GM18951 (cell line): ENCODE results near the gene GGA2.
"Not testable (repeated sequence)": the region's sequence is repeated elsewhere in the genome, so short reads cannot be mapped to it uniquely, and the experiment has no call there.

Experiments used
- POLR2A ChIP-seq: IDR thresholded peaks from 4 replicates; pipeline ENCODE4 v1.6.1; 2011; ENCODE audit warnings: mild to moderate bottlenecking; ENCODE audit not compliant: insufficient read length, insufficient read depth; ENCODE audit errors: extremely low read depth
- in situ Hi-C: fragments of 300-500 bp; cut with MboI; formaldehyde crosslinking; loops from one replicate; pipeline ENCODE4 v1.12.0; 2022; ENCODE audit warnings: low sequenced_read_pairs, mixed read lengths, inconsistent platforms; ENCODE audit not compliant: unreplicated experiment

GGA2 gene

DNA sequence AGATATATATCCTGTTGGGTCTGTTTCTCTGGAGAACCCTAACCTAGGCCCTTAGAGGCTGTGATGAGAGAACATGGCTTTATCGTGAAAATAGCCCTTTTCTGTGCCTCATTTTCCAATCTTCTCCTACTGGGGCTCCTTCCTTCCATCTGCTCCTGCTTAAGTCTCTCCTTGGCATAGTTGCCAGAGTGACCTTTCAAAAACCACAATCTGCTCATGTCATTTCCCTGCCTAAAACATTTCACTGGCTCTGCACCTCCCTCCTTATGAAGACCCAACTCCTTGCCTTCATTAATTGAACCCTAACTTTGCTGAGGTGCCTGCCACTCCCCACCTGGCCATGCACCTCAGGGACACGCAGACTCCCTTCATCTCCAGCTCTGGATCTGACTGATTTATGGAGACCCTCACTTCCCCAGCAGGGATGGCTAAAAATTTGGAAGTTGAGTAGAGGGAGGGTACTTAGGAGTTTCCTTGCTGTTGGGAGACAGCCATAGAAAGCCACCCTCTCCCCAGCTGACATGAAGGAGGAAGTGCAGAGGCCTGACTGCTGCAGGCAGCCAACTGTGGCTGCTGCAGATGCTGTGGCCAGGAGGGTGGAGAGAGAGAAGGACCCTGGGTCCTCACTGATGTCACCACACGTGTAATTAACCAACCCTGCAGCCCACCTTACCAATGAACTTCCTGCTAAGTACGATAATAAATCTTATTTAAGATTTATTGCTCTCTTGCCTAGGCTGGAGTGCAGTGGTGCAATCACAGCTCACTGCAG is 6.3 kb upstream of the GGA2 start:
- in situ Hi-C loops = no loop called here
- TF ChIP-seq POLR2A = no peak

DNA sequence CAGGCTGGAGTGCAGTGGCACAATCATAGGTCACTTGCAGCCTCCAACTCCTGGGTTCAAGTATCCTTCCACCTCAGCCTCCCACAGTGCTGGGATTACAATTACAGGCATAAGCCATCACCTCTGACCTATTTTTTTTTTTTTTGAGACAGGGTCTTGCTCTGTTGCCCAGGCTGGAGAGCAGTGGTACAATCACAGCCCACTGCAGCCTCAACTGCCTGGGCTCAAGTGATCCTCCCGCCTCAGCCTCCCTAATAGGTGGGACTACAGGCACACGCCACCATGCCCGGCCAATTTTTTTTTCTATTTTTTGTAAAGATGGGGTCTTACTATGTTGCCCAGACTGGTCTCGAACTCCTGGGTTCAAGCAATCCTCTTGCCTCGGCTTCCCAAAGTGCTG is 5.6 kb upstream of the GGA2 start:
- in situ Hi-C loops = no loop called here
- no peak for TF ChIP-seq POLR2A

DNA sequence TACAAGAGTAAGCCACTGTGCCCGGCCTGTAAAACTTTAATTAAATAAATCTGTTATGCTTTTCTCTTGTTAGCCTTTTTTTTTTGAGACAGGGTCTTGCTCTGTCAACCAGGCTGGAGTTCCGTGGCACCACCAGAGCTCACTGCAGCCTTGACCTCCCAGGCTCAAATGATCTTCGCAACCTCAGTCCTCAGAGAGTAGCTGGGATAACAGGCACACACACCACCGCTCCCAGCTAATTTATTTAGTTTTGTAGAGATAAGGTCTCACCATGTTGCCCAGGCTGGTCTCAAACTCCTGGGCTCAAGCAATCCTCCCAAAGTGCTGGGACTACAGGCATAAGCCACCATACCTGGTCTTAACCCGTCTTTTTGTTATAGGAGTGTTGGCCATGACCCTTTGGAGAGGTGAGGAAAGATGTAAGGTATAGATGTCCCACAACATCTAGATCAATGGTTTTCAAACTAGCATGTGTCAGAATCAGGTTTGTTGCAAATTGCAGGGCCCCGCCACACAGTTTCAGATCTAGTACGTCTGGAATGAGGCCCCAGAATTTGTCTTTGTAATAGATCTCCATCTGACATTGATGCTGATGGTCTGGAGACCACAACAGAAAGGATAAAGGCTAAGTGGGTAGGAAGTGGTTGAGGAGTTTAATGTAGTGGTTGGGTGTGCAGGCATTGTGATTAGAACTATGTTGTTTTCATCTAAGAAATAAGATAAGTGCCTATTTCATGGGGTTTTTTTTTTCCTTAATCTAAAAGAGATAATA is 4.3 kb upstream of the GGA2 start:
- in situ Hi-C loops = no loop called here
- no peak for TF ChIP-seq POLR2A

DNA sequence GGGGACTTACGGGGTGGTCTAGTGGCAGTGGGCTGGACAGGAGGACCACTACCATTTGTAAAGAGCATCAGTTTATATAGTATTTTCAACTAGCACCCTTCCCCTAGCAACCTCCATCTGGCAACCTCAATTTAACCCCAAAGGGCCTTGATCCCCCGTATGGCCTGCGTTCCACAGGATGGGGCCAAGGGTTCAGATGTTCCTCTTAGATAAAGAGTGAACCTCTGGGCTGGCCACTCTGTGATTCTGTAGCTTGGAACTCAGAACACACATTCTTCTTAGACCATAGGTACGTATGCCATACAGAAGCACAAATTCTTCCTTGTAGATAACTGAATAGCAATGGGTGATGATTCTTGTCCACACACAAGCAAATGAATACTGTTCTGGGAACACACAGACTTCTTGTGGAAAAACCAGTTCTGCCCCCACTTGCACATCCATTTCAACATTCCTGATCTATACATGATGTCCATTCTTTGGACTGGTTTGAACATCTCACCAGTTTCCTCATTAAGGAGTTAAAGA is 1.9 kb upstream of the GGA2 start:
- in situ Hi-C loops = no loop called here
- no peak for TF ChIP-seq POLR2A

DNA sequence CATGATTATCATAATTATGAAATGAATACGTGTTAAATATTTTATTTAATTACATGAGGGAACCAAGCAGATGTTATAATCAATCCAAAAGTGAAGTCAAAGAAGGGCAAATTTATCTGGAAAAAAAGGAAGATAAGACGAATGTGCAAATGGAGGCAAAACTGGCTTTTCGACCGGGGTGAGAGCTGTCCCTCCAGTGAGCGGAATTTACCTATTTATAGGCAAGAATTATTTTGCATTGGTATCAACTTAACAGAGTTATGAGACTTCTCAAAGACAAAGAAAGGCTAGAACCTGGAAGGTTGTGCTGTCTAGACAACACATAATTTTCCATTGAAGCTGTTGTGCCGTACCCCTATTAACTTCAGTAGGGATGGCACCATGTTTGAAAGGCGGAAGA is 1.4 kb upstream of the GGA2 start:
- TF ChIP-seq POLR2A = no peak
- in situ Hi-C loops = no loop called here

DNA sequence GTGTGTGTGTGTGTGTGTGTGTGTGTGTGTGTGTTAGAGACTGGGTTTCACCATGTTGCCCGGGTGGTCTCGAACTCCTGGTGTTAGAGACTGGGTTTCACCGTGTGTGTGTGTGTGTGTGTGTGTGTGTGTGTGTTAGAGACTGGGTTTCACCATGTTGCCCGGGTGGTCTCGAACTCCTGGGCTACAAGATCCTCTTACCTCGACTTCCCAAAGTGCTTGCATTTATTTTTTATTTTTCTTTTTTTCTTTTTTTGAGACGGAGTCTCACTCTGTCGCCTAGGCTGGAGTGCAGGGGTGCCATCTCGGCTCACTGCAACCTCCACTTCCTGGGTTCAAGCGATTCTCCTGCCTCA is 599 bp upstream of the GGA2 start:
- in situ Hi-C loops = not testable (repeated sequence)

DNA sequence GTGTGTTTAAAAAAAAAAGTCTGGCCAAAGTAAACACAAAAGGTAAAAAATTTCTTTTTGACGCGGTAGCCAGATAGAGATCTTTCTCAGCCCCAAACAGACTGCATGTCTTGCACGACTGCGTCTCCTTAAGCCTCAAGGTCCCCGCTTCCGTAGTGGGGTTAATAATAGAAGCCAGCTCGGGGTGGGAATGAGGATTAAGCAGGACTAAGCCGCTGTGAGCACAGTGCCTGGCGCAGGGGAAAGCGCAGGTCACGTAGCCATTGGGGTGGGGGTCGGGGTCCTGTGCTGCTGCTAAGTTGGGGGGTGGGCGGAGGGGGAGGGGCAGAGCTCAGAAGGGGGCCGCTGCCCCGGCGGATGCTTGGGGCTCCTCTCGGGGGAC is 521 bp downstream of the GGA2 start:
- in situ Hi-C loops = no loop called here
- TF ChIP-seq POLR2A = no peak

DNA sequence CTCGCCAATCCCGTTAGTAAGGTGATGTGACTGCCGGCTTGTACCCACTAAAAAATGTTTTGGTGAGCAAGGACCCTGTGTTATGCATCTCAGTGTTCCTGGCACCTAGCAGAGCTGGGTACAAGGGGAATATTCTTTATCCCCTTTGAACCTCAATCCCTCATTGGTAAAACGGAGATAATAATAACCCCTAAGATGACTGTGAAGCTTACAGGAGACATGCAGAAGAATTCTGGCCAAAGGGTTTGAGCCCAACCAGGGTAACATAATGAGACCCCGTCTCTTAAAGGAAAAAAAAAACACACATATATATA is 896 bp downstream of the GGA2 start:
- no peak for TF ChIP-seq POLR2A
- in situ Hi-C loops = no loop called here

DNA sequence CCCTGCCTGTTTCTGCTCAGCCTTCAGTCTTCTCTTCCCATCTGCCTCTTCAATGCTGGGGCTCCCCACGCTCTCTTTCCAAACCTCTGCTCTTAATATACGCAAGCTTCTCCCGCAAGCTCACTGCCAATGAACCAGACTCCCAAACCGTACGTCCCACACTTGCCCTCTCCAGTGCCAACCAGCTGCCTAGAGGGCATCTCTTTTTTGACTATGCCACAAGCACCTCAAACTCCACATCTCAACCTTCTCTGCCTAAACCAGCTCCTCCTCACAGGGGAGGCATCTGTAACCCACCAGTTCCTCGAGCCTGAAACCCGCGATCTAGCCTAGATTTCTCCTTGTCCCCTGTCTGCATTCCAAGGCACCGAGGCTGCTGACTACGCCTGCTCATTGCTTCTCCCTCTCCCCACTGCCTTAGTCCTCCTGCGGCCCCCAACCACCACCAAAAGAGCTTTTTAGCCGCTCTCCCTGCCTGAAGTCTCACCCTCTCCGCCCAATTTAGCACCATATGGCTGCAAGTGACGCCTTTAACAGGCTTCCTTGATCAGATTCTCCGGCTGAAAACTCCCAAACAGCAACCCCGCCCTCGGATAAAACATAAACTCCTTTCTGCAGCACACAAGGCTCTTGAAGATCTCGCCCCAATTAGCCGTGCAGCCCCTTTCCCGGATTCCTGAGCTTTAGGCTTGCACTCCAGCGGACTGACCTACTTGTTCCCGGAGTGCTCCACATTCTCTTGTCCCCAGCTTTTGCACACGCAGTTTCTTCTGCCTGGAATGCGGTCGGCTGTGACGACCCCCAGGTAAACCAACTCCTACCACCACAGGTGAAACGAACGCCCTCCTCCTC is 1.5 kb downstream of the GGA2 start:
- in situ Hi-C loops = no loop called here
- TF ChIP-seq POLR2A = no peak

DNA sequence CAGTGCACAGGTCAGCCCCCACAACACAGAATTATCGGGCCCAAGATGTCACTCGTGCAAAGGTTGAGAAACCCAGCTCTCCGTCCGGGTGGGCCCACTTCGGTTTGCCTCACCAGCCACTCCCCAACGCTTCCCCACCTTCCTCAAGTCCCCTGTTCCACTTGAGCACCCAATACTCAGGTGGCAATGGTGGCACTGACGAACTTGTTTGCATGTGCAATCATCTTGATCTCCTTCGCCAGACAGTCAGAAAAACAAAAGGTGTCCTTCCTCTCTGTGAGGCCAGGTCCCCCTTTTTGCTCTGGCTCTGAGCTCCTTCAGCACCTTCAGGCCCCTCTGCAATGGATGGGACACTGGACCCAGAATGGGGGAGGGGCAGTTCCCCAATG is 3.7 kb downstream of the GGA2 start:
- TF ChIP-seq POLR2A = no peak
- in situ Hi-C loops = no loop called here

DNA sequence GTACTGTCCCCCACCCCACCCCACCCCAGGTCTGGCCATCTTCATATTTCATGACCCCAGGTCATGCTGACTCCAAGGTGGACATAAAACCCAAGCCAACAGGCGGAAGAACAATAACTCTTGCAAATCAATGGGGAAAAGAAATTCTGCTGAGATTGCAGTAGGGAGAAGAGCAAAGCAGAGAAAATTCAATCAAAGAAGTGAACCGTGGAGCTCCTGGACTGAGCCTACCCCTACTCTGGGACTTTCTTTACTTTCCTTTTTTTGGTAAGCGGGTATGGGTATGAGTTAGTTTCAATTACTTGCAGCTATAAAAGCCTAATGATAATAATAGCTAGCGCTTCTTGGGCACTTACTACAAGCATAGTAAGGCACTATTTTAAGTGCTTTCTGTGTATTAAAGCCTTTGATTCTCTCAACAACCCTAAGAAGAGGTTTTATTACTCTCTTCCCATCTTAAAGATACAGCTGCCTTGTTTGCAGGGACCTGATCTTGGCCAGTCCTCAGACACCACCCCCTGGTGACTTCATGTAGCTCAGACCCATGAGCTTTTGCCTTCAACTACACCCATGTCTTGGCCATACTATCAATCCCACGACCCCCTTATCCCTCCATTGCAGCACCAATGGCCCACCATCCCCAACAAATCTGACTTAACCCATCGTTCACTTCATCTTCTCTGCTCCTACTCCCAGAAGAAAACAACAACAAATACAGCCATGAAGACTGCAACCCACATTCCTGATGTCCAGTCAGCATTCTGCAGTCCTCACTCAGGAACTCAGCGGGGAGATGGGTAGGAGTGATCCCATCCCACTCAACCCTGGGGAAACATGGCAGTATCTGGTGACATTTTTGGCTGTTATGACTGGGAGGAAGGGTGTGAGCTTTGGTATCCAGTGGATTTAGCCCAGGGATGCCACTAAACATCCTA is 4.4 kb downstream of the GGA2 start:
- in situ Hi-C loops = no loop called here
- no peak for TF ChIP-seq POLR2A

DNA sequence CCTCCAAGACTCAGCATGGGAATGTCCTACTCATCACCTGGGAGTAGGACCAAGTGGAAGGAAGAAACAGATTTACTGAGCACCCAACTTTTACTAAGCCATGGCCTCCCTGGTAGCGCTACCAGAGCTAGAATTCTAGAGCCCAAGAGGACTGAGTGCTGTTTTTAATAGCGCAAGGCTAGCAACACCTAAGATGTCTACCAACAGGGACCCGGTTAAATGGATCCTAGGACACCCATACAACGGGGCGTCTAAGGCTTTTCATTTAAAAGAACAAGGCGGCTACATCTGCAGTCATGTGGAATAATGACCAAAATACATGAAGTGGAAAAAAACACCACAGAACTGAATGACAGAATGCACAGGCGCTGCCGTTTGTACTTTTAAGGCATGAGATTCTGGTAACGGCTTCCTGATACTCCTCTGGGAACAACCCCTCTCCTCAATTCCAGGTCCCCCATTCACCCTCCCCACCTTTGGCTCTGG is 5.1 kb downstream of the GGA2 start:
- no peak for TF ChIP-seq POLR2A
- in situ Hi-C loops = no loop called here
